Measurements from ENCODE around the gene GALNT15. TPM values are rescaled to one million over a fixed set of nuclear protein-coding genes. Genes with fewer than 3 reads are reported as not detected.

GALNT15 gene
- total and polyA plus RNA-seq, 2 of the 4 experiments (the other 2 are of a cell fraction) = 12.8 to 19.7 TPM

DNA sequence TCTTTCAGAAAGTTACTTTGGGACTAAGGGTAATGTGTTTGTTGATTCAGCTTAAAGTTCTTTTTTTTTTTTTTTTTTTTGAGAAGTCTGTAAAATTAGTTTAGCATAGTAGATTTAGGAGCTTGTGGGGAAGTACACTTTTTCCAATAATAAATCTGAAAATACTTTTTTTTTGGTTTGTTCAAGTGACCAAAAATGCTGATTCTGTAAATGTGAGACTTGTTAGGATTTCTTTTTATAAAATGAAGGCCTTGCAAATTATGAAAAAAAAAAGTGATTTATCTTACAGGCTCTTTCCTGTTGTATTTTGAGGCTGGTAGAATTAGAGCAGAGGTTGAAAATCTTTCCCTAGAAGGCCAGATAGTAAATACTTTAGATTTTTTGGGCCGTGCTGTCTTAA lies 98.1 kb downstream of the GALNT15 start:
- H2BK120ac ChIP-seq (ENCODE audit: low read depth, low read length) = no peak overlapping the region
- WGBS, 2 experiments (ENCODE audit: extremely low coverage in 2 of 2, insufficient read length in 1 of 2) = no CpG with 5 or more reads among the region's 1 CpG
- H2BK5ac ChIP-seq (ENCODE audit: low read depth, low read length, poor library complexity, severe bottlenecking) = no peak overlapping the region
- H3K4me3 ChIP-seq (ENCODE audit: insufficient read depth, low read depth, low read length) = no peak overlapping the region
- dilution Hi-C loops (cut with HindIII; ENCODE audit: low sequenced_read_pairs, unreplicated experiment) = no loop called here
- H3K18ac ChIP-seq (ENCODE audit: low read depth, low read length) = no peak overlapping the region
- ChIA-PET CTCF (no interaction called here), POLR2A (ENCODE audit: unreplicated experiment) (no interaction called here)
- no peak overlapping the region for H3K23ac ChIP-seq (ENCODE audit: low read depth, low read length)
- no peaks in the 10 kb centered on the region for H3K9me3 ChIP-seq (ENCODE audit: control insufficient read depth, insufficient read depth, low read length)
- no peaks in the 10 kb centered on the region for H4K20me1 ChIP-seq (ENCODE audit: insufficient read depth, low read length)
- no peak for TF ChIP-seq CHD1 (IDR thresholded peaks at IDR 0.05; ENCODE audit: low read depth, low read length)
- no peak for TF ChIP-seq FOS (IDR thresholded peaks at IDR 0.05; ENCODE audit: low read depth, low read length)
- no peak for TF ChIP-seq RFX5 (IDR thresholded peaks at IDR 0.05; ENCODE audit: low read depth, low read length)
- TF ChIP-seq USF2 (IDR thresholded peaks at IDR 0.05; ENCODE audit: low read depth, low read length) = no peak
- no peak for TF ChIP-seq MAFK (IDR thresholded peaks at IDR 0.05; ENCODE audit: low read depth, low read length)
- TF ChIP-seq POLR2A (IDR thresholded peaks at IDR 0.05; ENCODE audit: low read depth, low read length) = no peak
- no peak for TF ChIP-seq NFE2L2 (IDR thresholded peaks at IDR 0.05; ENCODE audit: low read depth, low read length)
- no peak for TF ChIP-seq MXI1 (IDR thresholded peaks at IDR 0.05; ENCODE audit: borderline replicate concordance, low read depth, low read length)
- TF ChIP-seq BHLHE40 (IDR thresholded peaks at IDR 0.05; ENCODE audit: low read depth, low read length) = no peak
- TF ChIP-seq, protein P1, sequence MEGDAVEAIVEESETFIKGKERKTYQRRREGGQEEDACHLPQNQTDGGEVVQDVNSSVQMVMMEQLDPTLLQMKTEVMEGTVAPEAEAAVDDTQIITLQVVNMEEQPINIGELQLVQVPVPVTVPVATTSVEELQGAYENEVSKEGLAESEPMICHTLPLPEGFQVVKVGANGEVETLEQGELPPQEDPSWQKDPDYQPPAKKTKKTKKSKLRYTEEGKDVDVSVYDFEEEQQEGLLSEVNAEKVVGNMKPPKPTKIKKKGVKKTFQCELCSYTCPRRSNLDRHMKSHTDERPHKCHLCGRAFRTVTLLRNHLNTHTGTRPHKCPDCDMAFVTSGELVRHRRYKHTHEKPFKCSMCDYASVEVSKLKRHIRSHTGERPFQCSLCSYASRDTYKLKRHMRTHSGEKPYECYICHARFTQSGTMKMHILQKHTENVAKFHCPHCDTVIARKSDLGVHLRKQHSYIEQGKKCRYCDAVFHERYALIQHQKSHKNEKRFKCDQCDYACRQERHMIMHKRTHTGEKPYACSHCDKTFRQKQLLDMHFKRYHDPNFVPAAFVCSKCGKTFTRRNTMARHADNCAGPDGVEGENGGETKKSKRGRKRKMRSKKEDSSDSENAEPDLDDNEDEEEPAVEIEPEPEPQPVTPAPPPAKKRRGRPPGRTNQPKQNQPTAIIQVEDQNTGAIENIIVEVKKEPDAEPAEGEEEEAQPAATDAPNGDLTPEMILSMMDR (conservative IDR thresholded peaks at IDR 0.05; ENCODE audit: low read depth, low read length) = no peak
- TF ChIP-seq RAD21 (IDR thresholded peaks at IDR 0.05; ENCODE audit: low read length) = no peak
- no peak for TF ChIP-seq MAZ (IDR thresholded peaks at IDR 0.05; ENCODE audit: borderline replicate concordance, low read depth, low read length)
- no peak for TF ChIP-seq RCOR1 (IDR thresholded peaks at IDR 0.05; ENCODE audit: insufficient replicate concordance, low read length)
- no peak for TF ChIP-seq SMC3 (IDR thresholded peaks at IDR 0.05; ENCODE audit: low read depth, low read length)
- no peak for TF ChIP-seq ELK1 (IDR thresholded peaks at IDR 0.05; ENCODE audit: borderline replicate concordance, low read depth, low read length)
- TF ChIP-seq CEBPB (IDR thresholded peaks at IDR 0.05; ENCODE audit: low read depth, low read length) = no peak
- H3K36me3 ChIP-seq (ENCODE audit: control insufficient read depth, insufficient read depth, low read length) = peaks cover 5% of the 10 kb centered on the region; the same call in 1 of the 2 replicates
- no TSS peak for BruUV-seq (replicated peaks)
- no peak overlapping the region for H2AFZ ChIP-seq (replicated peaks; ENCODE audit: low read length, poor library complexity)
- no peak overlapping the region for H3K27ac ChIP-seq (ENCODE audit: insufficient read depth, low read length)
- no peak overlapping the region for H2BK20ac ChIP-seq (ENCODE audit: low read depth, low read length)
- H2AK5ac ChIP-seq (ENCODE audit: low read depth, low read length) = no peak overlapping the region
- H3K9ac ChIP-seq (ENCODE audit: low read depth, low read length) = no peak overlapping the region
- in situ Hi-C loops (cut with MboI; ENCODE audit: low sequenced_read_pairs) = no loop called here
- H4K8ac ChIP-seq (ENCODE audit: low read depth in 2 of 2, low read length in 2 of 2) = no peak overlapping the region
- H4K5ac ChIP-seq (ENCODE audit: low read depth, low read length) = no peak overlapping the region
- no peak overlapping the region for H4K91ac ChIP-seq (ENCODE audit: insufficient read depth, low read depth, low read length)
- peaks cover 4% of the 10 kb centered on the region; the same call in 1 of the 2 replicates for H3K4me1 ChIP-seq (ENCODE audit: control insufficient read depth, insufficient read depth, low read length)
- peaks cover 5 to 8% of the 10 kb centered on the region in 2 experiments; a peak in 2 of 4 replicates for H3K79me1 ChIP-seq (ENCODE audit: low read depth in 1 of 2, low read length in 2 of 2)
- DNase-seq (no peak), ATAC-seq (ENCODE audit: low read depth) (no peak)
- peaks cover 5% of the 10 kb centered on the region; the same call in 1 of the 2 replicates for H3K9me1 ChIP-seq (ENCODE audit: insufficient read depth, low read length)
- H2AK9ac ChIP-seq (replicated peaks; ENCODE audit: low read depth, low read length, poor library complexity) = no peak overlapping the region
- intact Hi-C loops (cut with micrococcal nuclease) = loop anchor here (10.0 kb wide), 1 partner anchor 962 kb away; no protein-coding TSS in a partner anchor
- no peaks in the 10 kb centered on the region for H3K27me3 ChIP-seq (ENCODE audit: control insufficient read depth, insufficient read depth, low read length)
- H3K4me2 ChIP-seq (ENCODE audit: low read depth, low read length) = no peak overlapping the region
- no peak overlapping the region for H3K56ac ChIP-seq (ENCODE audit: extremely low read depth, insufficient read depth, low read length)
- H2BK15ac ChIP-seq (ENCODE audit: low read depth, low read length) = no peak overlapping the region
- no peak overlapping the region for H3K4ac ChIP-seq (ENCODE audit: low read depth, low read length)
- H3K14ac ChIP-seq (replicated peaks; ENCODE audit: low read depth, low read length) = no peak overlapping the region
